Uterus (tissue), 4 donors: ENCODE results near the gene GGT5. TPM values are rescaled to one million over a fixed set of nuclear protein-coding genes. Genes with fewer than 3 reads are reported as not detected.
A peak's percentile ranks its signal among the peaks of the same experiment; 100 is the strongest.

Experiments used
- DNase-seq, 2 donors: peaks; one replicate each; pipeline ENCODE4 v3.0.0-alpha.2; 2019 to 2020
- H3K27ac ChIP-seq, 2 donors: fragments of 200-600 bp; sonication (generic); 1 replicate in 1 of 2; 2 replicates in 1 of 2; pipeline ENCODE4 v1.5.1; 2016 to 2018
- H3K27me3 ChIP-seq, 2 donors: fragments of 200-600 bp; sonication (generic); one replicate each; pipeline ENCODE4 v1.5.1; 2018 to 2019; ENCODE audit warnings: control low read depth in 1 of 2
- H3K36me3 ChIP-seq, 2 donors: fragments of 200-600 bp; sonication (generic); one replicate each; pipeline ENCODE4 v1.5.1; 2019; ENCODE audit warnings: control low read depth in 1 of 2
- H3K4me1 ChIP-seq, 2 donors: fragments of 200-600 bp; sonication (generic); one replicate each; pipeline ENCODE4 v1.5.1; 2018 to 2019; ENCODE audit warnings: control low read depth in 1 of 2
- H3K4me3 ChIP-seq, 2 donors: fragments of 200-600 bp; sonication (generic); 1 replicate in 1 of 2; 2 replicates in 1 of 2; pipeline ENCODE4 v1.5.1; 2018 to 2019; ENCODE audit warnings: mild to moderate bottlenecking in 1 of 2
- H3K9me3 ChIP-seq, 2 donors: fragments of 200-600 bp; sonication (generic); one replicate each; pipeline ENCODE4 v1.5.1; 2019; ENCODE audit warnings: control low read depth in 1 of 2
- POLR2A ChIP-seq, 2 donors: fragments of 450-650 bp; IDR thresholded peaks; one replicate each; pipeline ENCODE4 v1.6.1; 2016; ENCODE audit warnings: antibody characterized with exemption in 2 of 2, mild to moderate bottlenecking in 1 of 2, moderate library complexity in 1 of 2
- intact Hi-C: fragments of 100-400 bp; cut with DNase I; formaldehyde crosslinking; loops from one replicate; pipeline ENCODE4 v1.15.1; 2023; ENCODE audit warnings: low total_unique reads
- total RNA-seq, 4 donors: library from RNA; depleted of rRNA in 3 of 4; stranded (reverse); fragments of >200 nt in 3 of 4; gene quantifications; one replicate each; pipeline versions ENCODE4 v1.1.0 to v1.2.4, GENCODE V29; 2014 to 2023
- TF ChIP-seq, protein P1 (sequence below), 4 experiments: fragments of 200-600 bp in 2 of 4; fragments of 450-650 bp in 2 of 4; sonication (generic) in 2 of 4; IDR thresholded peaks; one replicate each; pipeline ENCODE4 v1.5.1; 2016 to 2019; ENCODE audit warnings: antibody characterized with exemption in 4 of 4, mild to moderate bottlenecking in 2 of 4, moderate library complexity in 1 of 4
- donor health status: DM: yes; HTN: yes; CAD: no.

The GGT5 gene
- total RNA-seq, 4 donors from 2014 or later: 4.1 to 95.9 (median 54.9) TPM

DNA sequence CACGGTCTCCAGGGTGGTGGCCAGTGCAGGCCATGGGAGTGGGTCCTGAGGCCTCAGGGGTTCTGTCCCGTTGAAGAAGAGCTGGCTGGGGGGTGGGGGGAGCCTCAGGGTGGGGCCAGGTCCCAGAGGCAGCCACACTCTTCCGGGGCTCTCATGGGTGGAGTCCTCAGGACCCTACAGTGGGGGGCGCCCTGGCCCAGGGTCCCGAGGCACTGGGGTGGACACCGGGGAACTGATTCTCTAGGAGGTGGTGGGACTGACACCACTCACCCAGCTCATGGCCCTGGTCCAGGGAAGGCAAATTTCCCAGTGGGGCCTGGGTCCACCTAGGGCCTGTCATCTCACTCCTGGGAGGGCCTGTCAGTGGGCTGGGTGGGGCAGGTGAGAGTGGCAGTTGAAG, 12.8 kb downstream of the GGT5 start:
- Histone ChIP-seq H3K36me3 (no peaks in the 10 kb centered on the region), H3K27me3 (no peaks in the 10 kb centered on the region), H3K4me1 (no peaks in the 10 kb centered on the region), H3K9me3 (no peaks in the 10 kb centered on the region), H3K4me3 (no peak overlapping the region), H3K27ac (no peak overlapping the region)
- intact Hi-C loops: no loop called here
- no peak for DNase-seq
- TF ChIP-seq, protein P1, sequence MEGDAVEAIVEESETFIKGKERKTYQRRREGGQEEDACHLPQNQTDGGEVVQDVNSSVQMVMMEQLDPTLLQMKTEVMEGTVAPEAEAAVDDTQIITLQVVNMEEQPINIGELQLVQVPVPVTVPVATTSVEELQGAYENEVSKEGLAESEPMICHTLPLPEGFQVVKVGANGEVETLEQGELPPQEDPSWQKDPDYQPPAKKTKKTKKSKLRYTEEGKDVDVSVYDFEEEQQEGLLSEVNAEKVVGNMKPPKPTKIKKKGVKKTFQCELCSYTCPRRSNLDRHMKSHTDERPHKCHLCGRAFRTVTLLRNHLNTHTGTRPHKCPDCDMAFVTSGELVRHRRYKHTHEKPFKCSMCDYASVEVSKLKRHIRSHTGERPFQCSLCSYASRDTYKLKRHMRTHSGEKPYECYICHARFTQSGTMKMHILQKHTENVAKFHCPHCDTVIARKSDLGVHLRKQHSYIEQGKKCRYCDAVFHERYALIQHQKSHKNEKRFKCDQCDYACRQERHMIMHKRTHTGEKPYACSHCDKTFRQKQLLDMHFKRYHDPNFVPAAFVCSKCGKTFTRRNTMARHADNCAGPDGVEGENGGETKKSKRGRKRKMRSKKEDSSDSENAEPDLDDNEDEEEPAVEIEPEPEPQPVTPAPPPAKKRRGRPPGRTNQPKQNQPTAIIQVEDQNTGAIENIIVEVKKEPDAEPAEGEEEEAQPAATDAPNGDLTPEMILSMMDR (IDR thresholded peaks at IDR 0.05): no peak
- no peak for TF ChIP-seq POLR2A (IDR thresholded peaks at IDR 0.05)

DNA sequence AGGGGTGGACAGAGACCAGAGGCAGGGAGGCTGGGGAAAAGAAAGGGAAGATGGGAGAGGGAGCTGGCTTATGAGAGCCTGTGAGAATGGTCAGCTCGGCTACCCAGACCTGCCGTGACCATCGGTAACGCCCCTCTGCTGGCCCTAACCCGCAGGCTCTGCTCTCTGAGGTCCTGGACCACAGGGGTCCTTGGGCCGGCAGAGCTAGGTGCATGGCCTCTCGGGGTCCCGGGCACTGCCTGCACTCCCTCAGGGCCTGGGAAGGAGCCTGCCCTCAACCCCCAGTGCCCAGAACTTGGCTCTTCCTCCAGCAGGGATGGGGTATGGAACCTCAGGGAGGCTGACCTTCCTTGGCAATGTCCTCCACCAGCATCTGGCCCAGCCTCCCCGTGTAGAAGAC, 13.2 kb downstream of the GGT5 start:
- no peak for DNase-seq
- intact Hi-C loops: no loop called here
- H3K27ac ChIP-seq: no peak overlapping the region
- H3K9me3 ChIP-seq: no peaks in the 10 kb centered on the region
- no peaks in the 10 kb centered on the region for H3K4me1 ChIP-seq
- no peak overlapping the region for H3K4me3 ChIP-seq
- TF ChIP-seq POLR2A (IDR thresholded peaks at IDR 0.05): no peak
- TF ChIP-seq, protein P1 (IDR thresholded peaks at IDR 0.05): no peak
- no peaks in the 10 kb centered on the region for H3K27me3 ChIP-seq
- no peaks in the 10 kb centered on the region for H3K36me3 ChIP-seq

DNA sequence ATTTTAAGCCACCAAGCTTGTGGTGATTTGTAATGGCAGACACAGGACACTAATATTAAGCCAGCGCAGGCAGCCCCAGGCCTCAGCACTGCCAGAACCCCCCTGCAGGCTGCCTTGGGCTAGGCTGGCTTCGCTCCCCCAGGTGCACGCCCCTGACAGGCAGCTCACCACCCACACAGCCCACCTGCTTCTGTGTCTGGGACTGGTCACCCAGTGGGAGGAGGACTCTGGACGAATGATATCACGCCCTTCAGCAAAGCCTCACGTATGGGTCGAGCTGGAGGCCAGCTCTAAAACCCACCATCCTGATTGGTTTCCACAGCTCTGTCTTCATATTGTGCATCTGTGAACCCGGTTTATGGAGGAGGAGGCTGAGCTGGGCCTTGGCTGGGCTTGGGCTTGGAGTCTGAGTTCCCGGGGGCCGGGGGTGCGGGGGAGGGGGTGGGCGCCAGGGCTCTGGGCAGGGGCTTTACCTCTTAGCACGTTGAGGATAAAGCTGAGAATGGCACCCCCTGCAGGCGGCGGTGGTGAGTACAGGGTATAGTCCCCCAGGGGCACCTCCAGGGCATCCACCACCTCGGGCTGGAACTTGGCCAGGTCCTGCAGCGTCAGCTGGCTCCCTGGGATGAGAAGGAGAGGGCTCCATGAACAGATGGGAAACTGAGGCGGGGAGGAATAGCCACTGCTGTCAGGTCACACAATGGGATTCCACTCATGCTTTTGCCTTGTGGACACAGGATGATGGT, 13.8 kb downstream of the GGT5 start:
- Histone ChIP-seq H3K27ac (no peak overlapping the region), H3K4me3 (no peak overlapping the region), H3K27me3 (no peaks in the 10 kb centered on the region), H3K4me1 (no peaks in the 10 kb centered on the region), H3K36me3 (no peaks in the 10 kb centered on the region), H3K9me3 (no peaks in the 10 kb centered on the region)
- intact Hi-C loops: no loop called here
- DNase-seq: no peak
- TF ChIP-seq, protein P1 (IDR thresholded peaks at IDR 0.05): peak in 1 of 4 experiments; percentile 8
- TF ChIP-seq POLR2A (IDR thresholded peaks at IDR 0.05): no peak

DNA sequence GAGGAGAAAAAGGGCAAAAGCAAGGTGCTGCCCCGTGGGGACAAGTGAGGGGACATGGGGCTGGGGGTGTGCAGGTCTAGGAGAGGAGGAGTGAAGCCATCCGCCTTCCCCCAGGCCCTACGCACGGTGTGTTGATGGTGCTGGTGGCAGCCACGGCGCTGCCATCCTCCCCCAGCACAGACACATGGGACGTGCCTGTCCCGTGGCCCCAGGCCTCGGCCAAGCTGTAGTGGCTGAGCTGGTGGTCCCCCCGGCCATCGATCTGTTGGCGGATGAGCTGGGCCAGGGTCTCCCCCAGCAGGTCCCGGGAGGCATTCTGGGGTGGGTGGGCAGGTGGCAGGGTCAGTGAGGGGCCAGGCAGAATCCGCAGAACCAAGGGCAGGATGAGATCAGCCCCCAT, 18.9 kb downstream of the GGT5 start:
- DNase-seq: no peak
- H3K4me1 ChIP-seq: no peaks in the 10 kb centered on the region
- H3K36me3 ChIP-seq: no peaks in the 10 kb centered on the region
- TF ChIP-seq, protein P1 (IDR thresholded peaks at IDR 0.05): no peak
- TF ChIP-seq POLR2A (IDR thresholded peaks at IDR 0.05): no peak
- H3K27ac ChIP-seq: no peak overlapping the region
- no peaks in the 10 kb centered on the region for H3K27me3 ChIP-seq
- H3K4me3 ChIP-seq: no peak overlapping the region
- peaks cover 0 to 12% of the 10 kb centered on the region in 2 donors for H3K9me3 ChIP-seq
- intact Hi-C loops: no loop called here

DNA sequence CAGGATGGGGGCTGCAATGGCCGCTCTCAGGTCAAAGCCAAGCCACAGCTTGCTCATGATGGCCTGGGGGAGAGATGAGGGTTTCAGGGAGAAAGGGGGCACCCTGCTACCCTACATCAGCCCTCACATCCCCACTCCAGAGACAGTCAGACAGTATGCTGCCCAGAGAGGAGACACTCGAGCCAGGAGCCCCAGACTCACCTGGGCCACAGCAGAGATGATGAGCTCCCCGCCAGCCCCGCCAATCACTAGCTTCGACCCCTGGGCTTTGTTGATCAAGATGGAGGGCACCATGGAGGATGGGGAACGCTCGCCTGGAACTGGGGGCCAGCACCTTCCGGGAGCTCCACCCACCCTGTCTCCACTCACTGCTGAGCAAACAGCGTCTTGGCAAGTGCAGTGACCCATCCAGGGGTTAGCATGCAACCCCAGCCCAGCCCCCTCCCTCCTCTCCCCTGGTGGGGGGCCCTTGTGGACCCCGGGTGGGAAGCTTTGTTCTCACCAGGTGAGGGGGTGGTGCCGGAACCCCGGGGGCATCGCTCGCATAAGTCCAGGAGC, 19.8 kb downstream of the GGT5 start:
- no peaks in the 10 kb centered on the region for H3K36me3 ChIP-seq
- no peaks in the 10 kb centered on the region for H3K4me1 ChIP-seq
- intact Hi-C loops: no loop called here

More for the DNA sequence above, 19.8 kb downstream of the GGT5 start:
- TF ChIP-seq, protein P1 (IDR thresholded peaks at IDR 0.05): no peak
- TF ChIP-seq POLR2A (IDR thresholded peaks at IDR 0.05): no peak
- H3K27me3 ChIP-seq: no peaks in the 10 kb centered on the region
- peaks cover 0 to 12% of the 10 kb centered on the region in 2 donors for H3K9me3 ChIP-seq
- H3K27ac ChIP-seq: no peak overlapping the region
- no peak for DNase-seq
- no peak overlapping the region for H3K4me3 ChIP-seq
